Measurements from ENCODE around the gene RAB39B.
"Not testable (repeated sequence)": the region's sequence is repeated elsewhere in the genome, so short reads cannot be mapped to it uniquely, and the experiment has no call there.

RAB39B gene, protein sequence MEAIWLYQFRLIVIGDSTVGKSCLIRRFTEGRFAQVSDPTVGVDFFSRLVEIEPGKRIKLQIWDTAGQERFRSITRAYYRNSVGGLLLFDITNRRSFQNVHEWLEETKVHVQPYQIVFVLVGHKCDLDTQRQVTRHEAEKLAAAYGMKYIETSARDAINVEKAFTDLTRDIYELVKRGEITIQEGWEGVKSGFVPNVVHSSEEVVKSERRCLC

GRCh38 chrX:155263854-155264628 lies at the start of gene RAB39B:
Gene RAB39B (minus strand): TSS chrX:155264491. CDS start chrX:155264288, 203 bp downstream.
- peak; percentile 17 to 20 for DNase-seq (ENCODE audit: low read depth in 2 of 2)

GRCh38 chrX:155313766-155314165 lies 49.5 kb upstream of the RAB39B start:
- DNase-seq (ENCODE audit: low read depth in 2 of 2) = no peak

DNA sequence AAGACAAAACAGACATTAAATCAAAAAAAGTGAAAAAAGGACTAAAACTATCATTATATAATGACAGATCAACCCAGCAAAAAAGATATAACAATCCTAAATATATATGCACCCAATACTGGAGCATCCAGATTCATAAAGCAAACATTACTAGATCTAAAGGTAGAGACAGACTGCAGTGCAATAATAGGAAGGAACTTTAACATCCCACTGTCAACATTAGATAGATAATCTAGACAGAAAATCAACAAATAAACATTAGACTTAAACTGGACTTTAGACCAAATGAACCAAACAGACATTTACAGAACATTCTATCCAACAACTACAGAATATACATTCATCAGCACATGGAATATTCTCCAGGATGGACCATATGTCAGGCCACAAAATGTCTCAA lies 29.5 kb upstream of the RAB39B start:
- DNase-seq (ENCODE audit: low read depth in 2 of 2) = no peak

DNA sequence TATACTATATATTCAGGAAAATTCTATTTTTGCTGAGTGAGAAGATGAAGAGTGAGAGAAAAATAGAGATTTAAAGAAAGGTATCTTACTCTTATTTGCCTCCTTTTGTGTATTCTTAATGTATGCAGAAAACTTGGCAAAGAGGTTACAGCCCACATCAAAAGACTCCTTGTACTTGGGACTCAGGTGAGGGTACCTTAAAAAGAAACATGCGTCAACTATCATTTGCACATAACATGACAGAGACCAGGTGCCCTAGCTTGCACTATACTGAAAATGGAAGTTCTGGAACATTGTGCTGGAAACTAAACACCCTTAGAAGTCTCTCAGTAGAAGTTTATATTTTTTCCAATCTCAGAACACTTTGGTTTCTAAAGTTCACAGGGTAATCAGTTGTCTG lies 15.6 kb upstream of the RAB39B start:
- DNase-seq (ENCODE audit: low read depth in 2 of 2) = no peak

GRCh38 chrX:155270969-155271368 lies 6.7 kb upstream of the RAB39B start:
- DNase-seq (ENCODE audit: low read depth in 2 of 2) = no peak

GRCh38 chrX:155267995-155268394 lies 3.7 kb upstream of the RAB39B start:
- not testable (repeated sequence) for DNase-seq (ENCODE audit: low read depth in 2 of 2)

GRCh38 chrX:155266439-155266838 lies 2.1 kb upstream of the RAB39B start:
- DNase-seq (ENCODE audit: low read depth in 2 of 2) = no peak

- no peak for DNase-seq (ENCODE audit: low read depth in 2 of 2)
Observed at GRCh38 chrX:155262970-155263754, 1.1 kb downstream of the RAB39B start.

DNA sequence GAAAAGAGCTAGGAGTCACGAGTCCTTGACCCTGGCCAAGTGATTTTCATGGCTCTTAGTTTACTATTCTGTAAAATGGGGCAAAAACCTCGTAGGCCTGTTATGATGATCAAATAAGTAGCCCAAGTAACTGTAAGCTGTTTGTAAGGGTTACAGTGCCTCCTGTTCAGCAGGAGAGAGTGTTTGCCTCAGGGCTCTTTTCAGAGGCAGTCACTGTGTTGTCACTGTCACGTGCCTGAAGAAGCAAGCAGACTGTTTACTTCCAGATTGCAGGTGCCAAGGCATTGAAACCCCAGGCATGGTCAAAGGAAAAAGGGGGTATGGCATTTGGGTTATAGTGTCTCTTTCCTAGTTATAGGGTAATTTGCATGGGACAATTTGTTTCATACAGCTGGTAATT lies 4.5 kb downstream of the RAB39B start:
- DNase-seq (ENCODE audit: low read depth in 2 of 2) = no peak

- DNase-seq (ENCODE audit: low read depth in 2 of 2) = no peak
Observed at GRCh38 chrX:155251391-155251790, 12.9 kb downstream of the RAB39B start.

- DNase-seq (ENCODE audit: low read depth in 2 of 2) = no peak
Observed at GRCh38 chrX:155247497-155247896, 16.8 kb downstream of the RAB39B start.

- DNase-seq (ENCODE audit: low read depth in 2 of 2) = no peak
Observed at GRCh38 chrX:155246748-155247147, 17.5 kb downstream of the RAB39B start.

DNA sequence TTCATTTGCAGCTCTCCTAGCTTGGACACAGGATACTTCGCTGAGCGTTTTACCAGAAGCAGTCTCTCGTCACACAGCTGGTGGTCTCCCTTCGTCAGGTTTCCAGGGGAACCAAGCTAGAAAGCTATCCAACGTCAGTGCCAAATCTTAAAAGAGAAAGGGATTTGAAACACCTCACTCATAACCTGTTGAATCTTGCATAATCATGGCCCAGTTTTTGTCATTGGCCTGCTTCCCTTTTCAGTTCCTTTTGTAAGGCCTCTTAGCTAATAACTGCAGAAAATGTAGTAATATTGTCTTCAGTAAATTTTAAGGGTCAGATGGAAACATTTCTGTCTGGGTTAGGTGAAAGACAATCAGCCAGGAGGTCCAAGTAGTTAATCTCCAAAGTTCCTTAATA lies 22.0 kb downstream of the RAB39B start:
- no peak for DNase-seq (ENCODE audit: low read depth in 2 of 2)

GRCh38 chrX:155237719-155238118 lies 26.6 kb downstream of the RAB39B start:
- no peak for DNase-seq (ENCODE audit: low read depth in 2 of 2)

DNA sequence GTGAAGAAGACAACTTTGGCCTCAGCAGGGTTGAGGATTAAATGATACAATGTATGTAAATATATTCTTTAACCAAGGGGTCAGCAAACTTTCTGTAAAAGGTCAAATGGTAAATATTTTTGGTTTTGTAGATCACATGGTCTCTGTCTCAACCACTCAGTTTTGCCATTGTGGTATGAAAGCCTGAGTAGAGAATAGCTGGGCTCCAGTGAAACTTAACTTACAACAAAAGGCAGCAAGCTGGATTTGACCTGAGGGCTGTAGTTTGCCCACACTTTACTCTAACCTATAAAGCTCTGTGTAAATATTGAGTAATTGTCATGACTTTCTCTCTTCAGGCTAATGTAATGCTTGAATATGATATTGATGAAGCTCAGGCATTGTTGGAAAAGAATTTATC lies 28.4 kb downstream of the RAB39B start:
- DNase-seq (ENCODE audit: low read depth in 2 of 2) = no peak

GRCh38 chrX:155231163-155231562 lies 33.1 kb downstream of the RAB39B start:
- DNase-seq (ENCODE audit: low read depth in 2 of 2) = no peak

DNA sequence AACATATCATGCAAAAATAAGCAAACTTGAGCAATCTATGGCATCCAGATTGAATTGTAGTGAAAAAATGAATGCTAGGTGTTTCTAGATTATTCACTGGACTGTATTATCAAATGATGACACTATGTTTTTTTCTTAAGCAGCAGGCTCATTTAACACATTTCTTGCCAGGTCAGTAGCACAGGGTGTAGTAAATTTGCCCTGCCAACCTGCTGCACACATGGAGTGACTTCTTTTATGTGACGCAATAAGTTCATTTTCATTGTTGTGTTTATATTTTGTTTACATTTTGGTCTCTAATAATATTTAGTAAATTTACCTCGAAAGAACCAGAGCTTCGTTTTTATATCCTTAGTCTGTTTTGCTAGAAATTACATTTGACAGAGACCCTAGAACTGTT lies 38.5 kb downstream of the RAB39B start:
- no peak for DNase-seq (ENCODE audit: low read depth in 2 of 2)

- not testable (repeated sequence) for DNase-seq (ENCODE audit: low read depth in 2 of 2)
Observed at GRCh38 chrX:155223746-155224145, 40.5 kb downstream of the RAB39B start.

- no peak for DNase-seq (ENCODE audit: low read depth in 2 of 2)
Observed at GRCh38 chrX:155221351-155221750, 42.9 kb downstream of the RAB39B start.

- DNase-seq (ENCODE audit: low read depth in 2 of 2) = no peak
Observed at GRCh38 chrX:155218777-155219176, 45.5 kb downstream of the RAB39B start.

- no peak for DNase-seq (ENCODE audit: low read depth in 2 of 2)
Observed at GRCh38 chrX:155216940-155217440, 47.3 kb downstream of the RAB39B start.

DNA sequence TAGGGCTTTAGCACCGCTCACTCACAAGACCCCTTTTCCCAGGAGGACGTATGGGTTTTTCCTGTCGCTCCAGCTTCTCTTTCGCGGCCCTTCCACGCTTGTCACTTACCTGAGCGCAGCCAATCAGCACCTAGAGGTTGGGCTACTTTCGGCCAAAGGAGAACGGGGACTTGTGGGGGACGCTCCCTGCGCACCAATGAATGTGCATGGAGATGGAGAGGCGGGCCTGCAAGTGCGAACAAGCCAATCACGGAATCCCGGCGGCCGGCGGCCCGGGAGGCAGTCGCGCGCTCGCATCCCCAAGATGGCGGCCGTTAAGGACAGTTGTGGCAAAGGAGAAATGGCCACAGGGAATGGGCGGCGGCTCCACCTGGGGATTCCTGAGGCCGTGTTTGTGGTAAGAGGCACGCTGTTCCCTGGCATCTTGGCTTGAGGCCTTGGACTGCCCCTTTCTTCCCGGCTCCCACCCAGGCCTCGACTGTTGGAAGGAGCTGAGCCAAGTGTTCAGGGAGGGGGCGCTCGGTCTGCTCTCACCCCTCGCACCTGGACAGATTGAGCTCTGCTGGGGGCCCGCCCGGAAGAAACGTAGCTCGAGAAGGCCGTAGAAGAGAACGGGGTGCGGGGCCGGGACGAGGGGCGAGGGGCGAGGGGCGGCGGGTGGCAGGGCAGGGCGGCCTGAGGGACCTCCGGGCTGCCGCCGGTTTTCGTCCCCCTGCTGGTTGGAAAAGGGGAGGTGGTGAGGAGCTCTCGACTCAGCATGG lies 47.9 kb downstream of the RAB39B start, which contains the start of gene VBP1:
Gene VBP1 (plus strand): TSS at position 282 of the 761 bp plus-strand sequence. CDS start 23 bp downstream, at position 305.
- DNase-seq (ENCODE audit: low read depth in 2 of 2) = peak; percentile 84

Data from fibroblast of skin of left biceps (primary cell).